DMS153 (cell line): Measurements from ENCODE around the gene CHRD.
"Not testable (repeated sequence)": the region's sequence is repeated elsewhere in the genome, so short reads cannot be mapped to it uniquely, and the experiment has no call there.

Experiments
- DNase-seq: peaks from one replicate; lab custom pipeline; 2025; lab: John Stamatoyannopoulos, UW

The CHRD gene

GRCh38 chr3:184379358-184380184 lies at the start of gene CHRD:
CHRD (plus strand) TSS chr3:184380054; CDS start chr3:184380319, 265 bp downstream.
- no peak for DNase-seq

- no peak for DNase-seq
These were observed 47.3 kb upstream of the CHRD start for GRCh38 chr3:184332370-184333090.

GRCh38 chr3:184333190-184333589 lies 46.7 kb upstream of the CHRD start:
- no peak for DNase-seq

GRCh38 chr3:184333700-184334099 lies 46.2 kb upstream of the CHRD start:
- no peak for DNase-seq

- DNase-seq, result no peak
These were observed 45.2 kb upstream of the CHRD start for GRCh38 chr3:184334470-184335158.

GRCh38 chr3:184335291-184335660 lies 44.6 kb upstream of the CHRD start:
- DNase-seq, result no peak

- peak; percentile 38 for DNase-seq
These were observed 44.0 kb upstream of the CHRD start for GRCh38 chr3:184335661-184336546.

GRCh38 chr3:184336547-184337398 lies 43.1 kb upstream of the CHRD start:
- DNase-seq, result peak; percentile 48

GRCh38 chr3:184337399-184337714 lies 42.5 kb upstream of the CHRD start, which contains the start of gene FAM131A:
FAM131A (plus strand) TSS chr3:184337600; CDS start chr3:184337631, 31 bp downstream.
- no peak for DNase-seq

GRCh38 chr3:184337981-184338380 lies 41.9 kb upstream of the CHRD start:
- DNase-seq, result no peak

GRCh38 chr3:184338511-184338945 lies 41.3 kb upstream of the CHRD start:
- DNase-seq, result peak; percentile 91

- peak; percentile 48 for DNase-seq
These were observed 40.9 kb upstream of the CHRD start for GRCh38 chr3:184339001-184339400.

GRCh38 chr3:184339451-184340135 lies 40.3 kb upstream of the CHRD start:
- DNase-seq, result not testable (repeated sequence)

GRCh38 chr3:184341925-184342324 lies 37.9 kb upstream of the CHRD start:
- DNase-seq, result no peak

- no peak for DNase-seq
These were observed 36.5 kb upstream of the CHRD start for GRCh38 chr3:184343200-184343876.

- no peak for DNase-seq
These were observed 35.1 kb upstream of the CHRD start for GRCh38 chr3:184344579-184345316.

- peak; percentile 66 for DNase-seq
These were observed 34.3 kb upstream of the CHRD start for GRCh38 chr3:184345317-184346144.
